HG03045 (cell line): ENCODE measurements around the gene CSHL1.

ENCODE experiments used
- ATAC-seq: cut with Tn5 transposase; IDR thresholded peaks from one replicate; pipeline ENCODE4 v1.9.1; 2021; ENCODE audit warnings: mild to moderate bottlenecking, moderate library complexity; ENCODE audit not compliant: unreplicated experiment

Gene CSHL1

DNA sequence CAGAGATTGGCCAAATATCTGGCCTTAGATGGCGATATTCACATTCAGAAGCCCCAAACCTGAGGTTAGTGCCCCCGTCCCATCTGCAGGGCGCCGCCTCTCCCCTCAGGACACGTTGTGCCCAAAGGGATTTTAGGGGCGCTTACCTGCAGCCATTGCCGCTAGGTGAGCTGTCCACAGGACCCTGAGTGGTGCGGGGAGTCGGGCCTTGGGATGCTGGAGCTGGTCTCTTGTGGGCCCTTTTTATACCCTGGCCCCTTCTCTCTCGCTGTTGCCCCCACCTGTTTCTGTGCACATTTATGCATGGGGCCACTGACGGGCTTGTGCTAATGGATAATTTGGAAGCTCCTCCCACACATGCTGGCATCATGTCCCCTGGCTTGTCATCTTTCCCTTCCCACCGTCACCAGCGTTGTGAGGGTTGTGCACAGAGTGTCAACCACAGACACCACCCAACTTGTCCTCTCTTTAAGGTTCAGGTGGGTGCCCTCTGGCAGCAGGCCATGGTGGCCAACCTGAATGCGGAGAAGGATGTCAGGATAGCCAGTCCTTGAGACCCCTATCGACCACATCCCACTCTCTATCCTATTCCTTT lies at the start of gene CSHL1:
CSHL1 (minus strand) TSS at position 218 of the 595 bp plus-strand sequence; CDS start at position 156, 62 bp downstream.
- no peak for ATAC-seq

DNA sequence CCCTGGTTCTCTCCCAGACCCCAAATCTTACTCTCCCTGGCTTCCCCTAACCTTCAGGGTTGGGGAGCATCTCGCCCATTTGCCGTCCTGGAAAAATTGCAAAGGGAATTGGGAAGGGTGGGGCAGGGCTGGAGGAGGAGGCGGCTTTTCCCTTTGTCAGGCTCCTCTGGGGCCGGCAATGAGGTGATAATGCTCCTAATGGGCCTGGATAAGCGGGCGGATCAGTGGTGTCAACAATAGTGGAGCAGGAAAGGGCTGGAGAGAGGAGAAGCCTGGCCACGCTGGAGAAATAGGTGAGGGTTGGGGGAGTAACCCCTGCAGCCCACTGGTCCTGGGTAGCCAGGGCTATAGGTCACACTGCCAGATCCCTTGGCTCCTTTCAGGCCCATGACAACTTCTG lies 49.4 kb upstream of the CSHL1 start:
- no peak for ATAC-seq

DNA sequence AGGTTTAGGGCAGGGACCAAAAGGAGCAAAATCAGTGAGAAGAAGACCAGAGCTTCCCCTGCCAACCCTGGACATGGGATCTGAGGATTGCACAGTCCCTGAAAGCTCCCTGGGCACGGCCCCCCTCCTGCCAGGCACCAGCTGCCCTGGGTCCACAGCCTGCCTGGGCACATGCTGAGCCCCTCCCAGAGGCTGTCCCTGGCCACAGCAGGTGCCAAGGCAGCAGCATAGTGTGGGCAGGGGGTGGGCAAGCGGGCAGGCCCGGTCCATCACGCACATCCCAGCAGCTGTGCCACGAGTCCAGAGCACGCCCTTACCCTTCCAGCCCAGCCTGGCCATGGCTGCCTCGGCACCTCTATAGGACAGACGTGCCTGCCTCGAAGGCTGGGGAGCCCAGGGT lies 48.9 kb upstream of the CSHL1 start:
- no peak for ATAC-seq

DNA sequence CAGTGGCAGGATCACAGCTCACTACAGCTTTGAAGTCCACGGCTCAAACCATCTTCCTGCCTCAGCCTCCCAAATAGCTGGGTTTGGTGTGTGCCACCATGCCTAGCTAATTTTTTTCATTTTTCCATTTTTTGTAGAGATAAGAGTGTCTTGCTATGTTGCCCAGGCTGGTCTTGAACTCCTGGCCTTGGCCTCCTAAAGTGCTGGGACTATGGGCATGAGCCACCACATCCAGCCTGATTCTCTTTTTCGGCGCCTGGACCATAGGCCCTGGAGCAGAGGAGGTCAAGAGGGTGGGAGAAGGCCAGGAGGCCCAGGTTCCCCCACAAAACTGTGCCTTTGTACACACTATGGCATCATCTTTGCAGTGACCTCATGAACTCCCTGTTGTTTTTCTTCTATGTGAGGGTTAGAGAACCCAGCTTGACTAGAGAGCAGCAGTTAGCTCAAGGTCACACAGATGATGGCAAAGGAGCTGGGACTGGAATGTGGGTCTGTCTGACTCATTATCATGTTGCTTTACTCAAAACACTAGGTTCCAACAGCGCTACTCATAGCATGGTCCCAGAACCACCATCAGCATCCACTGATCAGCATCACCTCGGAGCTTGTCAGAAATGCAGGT lies 45.4 kb upstream of the CSHL1 start:
- ATAC-seq: no peak

DNA sequence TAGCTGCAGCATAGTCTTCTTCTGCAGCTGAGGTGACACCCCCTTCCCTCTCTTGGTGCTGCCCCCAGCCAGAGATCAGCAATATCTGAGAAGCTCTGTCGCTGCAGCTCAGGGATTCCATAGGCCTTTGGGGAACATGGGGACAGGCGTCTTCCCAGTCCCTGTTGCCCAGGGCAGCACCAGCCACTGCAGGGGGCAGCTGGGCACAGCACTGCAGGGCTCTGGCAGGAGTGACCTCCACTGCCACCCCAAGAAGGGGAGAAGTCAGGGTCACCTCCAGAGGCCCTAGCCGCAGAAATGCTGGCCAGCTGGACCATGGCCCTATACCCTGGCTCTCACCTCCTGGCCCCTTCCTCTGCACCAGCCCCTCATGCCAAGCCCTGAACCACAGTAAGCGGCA lies 44.7 kb upstream of the CSHL1 start:
- no peak for ATAC-seq

DNA sequence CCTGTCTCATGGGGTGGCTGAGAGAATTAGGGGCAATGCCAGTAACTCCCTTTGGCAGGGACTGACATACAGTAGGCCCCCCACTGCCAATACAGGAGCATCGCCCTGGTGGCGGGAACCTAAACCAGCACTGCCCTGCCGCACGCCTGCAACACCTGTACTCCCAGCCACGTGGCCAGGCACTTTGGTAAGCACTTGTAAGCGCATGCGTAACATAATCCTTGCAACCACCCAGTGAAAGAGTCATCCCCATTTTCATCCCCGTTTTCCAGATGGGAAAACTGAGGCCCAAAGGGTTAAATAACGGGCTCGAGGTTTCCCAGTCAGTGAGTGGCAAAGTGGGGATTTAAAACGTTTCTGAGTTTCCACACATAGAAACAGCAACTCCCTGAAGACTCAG lies 44.2 kb upstream of the CSHL1 start:
- no peak for ATAC-seq

DNA sequence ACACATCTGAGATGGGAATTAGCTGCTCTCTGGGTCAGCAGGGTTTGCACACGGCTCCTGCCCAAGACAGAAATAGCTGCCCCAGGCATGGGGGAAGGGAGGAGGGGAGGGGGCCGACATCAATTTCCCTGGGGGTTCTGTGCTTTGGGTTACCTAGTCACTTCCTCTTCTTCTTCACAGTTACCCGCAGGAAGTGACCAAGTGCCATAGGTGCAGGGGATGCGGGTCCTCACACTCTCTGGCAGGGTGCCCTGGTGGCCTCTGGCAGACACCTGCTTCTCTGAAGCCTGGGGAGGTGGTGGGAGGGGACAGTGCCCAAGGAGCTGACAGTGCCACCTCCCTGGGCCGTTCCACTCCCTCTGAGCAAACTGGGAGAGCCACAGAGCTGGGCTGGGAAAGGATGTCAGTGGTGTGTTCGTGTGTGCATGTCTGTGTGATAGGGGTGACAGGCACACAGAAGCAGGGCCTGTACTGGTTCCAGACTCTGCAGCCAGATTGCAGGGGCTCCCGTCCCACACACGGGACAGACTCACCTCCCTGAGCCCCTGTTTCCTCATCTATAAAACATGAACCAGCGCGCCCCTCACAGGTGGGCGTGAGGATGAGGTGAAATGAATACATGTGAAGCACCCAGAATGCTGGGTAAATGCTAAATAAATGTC lies 43.5 kb upstream of the CSHL1 start:
- no peak for ATAC-seq

DNA sequence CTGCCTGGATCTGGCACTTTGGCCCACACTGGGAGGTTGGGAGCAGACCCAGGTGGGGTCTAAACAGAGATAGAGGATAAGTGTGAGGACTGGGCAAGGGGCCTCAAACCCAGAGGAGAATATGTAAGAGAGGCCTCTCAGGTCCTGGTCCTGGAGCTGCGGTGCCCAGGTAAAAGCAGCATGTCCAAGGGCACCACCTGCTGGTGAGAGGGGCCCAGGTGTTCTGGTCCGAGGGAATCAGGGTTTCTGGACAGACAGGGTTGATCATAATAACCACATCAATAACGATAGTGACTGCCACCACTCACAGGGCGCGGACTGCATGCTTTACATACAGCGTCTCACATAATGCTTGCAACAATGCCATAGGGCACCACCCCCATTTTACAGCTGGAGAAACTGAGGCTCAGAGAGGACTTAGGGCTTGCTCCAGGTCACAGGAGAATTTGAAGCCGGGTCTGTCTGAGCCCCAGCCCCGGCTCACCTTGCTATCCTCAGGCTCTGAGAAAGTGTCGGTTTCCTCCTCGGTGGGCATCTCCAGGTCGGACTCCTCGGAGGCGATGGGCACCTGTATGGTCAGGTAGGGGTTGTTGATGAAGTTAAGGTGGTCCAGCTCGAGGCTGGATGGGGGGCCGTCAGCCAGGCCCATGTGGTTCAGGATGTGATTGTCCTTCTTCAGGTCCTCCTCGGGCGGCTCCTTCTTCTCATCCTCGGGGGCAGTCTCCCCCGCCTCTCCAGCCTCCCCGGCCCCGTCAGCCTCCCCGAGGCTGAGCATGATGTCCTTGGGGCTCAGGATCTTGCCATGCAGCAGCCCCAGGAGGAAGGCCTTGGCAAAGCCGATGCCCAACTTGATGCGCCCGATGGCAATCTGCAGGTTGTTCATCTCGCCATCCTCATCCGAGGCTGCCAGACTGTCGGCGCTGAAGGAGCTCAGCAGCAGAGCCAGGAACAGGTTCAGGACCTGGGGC lies 40.2 kb upstream of the CSHL1 start:
- ATAC-seq: no peak

DNA sequence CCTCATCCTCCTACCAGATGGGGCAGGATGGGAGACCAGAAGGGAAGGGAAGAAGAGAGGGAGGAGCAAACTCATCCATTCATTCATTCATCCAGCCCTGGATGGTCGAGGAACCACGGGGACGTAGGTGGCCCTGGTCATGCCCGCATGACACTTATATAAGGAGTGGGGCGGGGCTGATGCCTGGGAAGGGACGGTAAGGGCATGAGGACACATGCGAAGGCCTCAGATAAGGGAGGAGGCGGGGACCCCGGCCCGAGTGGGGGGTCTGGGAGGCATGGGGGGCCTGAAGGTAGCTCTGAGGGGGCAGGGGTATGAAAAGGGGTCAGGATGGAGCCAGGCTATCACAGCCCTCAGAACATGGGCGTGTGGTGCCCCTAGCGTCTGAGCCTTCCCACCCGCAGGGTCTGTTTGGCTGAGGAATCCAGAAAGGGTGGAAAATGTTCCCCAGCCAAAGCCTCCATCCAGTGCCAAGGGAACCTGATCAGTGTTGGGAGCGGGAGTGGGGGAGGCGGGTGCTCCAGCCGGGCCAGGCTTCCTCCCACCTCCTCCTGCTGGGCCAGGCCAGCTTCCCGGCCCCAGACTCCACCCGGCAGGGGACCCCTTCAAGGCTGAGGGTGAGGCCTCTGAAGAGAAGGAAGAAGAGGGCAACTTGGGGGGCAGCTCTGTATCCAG lies 38.7 kb upstream of the CSHL1 start:
- no peak for ATAC-seq

DNA sequence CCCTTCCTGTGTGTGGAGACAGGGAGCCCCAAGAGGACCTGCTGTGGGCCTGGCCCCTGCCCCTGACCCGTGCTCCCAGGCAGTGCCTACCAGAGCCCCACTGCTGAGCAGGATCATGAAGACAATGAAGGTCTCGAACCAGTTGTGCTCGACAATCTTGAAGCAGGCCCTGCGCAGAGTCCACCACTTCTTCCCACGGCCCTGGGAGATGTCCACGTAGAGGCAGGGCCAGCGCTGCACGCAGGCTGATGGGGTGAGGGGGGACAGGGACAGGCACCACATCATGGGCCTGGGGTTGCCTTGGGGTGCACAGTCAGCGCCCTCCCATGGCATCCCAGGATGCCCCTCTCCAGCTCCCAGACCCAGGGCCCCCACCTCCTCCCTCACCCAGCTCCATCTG lies 37.5 kb upstream of the CSHL1 start:
- ATAC-seq: no peak

DNA sequence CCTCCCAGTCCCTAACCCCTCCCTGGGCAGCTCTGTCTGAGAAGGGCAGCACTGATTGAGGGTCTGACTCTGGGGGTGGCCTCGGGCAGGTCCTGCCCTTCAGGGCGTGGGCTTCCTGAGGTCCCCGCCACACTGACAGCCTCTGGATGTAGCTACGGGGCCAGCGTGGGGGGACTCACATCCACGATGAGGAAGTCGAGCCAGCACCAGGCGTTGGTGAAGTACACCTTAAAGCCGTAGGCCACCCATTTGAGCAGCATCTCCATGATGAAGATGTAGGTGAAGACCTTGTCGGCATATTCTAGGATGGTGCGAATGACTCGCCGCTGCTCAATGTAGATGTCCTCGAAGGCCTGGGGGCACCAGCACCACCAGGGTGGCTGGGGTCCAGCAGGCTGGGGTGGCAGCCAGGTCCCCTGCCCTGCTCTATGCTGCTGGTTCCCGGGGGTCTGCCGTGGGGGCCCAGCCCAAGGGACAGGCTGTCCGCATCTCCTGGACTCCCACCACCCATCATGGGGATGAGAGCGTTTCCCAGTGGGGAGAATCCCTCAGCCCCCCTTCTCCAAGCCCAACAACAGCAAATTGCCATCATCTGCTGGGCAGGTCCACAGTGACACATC lies 36.8 kb upstream of the CSHL1 start:
- no peak for ATAC-seq

DNA sequence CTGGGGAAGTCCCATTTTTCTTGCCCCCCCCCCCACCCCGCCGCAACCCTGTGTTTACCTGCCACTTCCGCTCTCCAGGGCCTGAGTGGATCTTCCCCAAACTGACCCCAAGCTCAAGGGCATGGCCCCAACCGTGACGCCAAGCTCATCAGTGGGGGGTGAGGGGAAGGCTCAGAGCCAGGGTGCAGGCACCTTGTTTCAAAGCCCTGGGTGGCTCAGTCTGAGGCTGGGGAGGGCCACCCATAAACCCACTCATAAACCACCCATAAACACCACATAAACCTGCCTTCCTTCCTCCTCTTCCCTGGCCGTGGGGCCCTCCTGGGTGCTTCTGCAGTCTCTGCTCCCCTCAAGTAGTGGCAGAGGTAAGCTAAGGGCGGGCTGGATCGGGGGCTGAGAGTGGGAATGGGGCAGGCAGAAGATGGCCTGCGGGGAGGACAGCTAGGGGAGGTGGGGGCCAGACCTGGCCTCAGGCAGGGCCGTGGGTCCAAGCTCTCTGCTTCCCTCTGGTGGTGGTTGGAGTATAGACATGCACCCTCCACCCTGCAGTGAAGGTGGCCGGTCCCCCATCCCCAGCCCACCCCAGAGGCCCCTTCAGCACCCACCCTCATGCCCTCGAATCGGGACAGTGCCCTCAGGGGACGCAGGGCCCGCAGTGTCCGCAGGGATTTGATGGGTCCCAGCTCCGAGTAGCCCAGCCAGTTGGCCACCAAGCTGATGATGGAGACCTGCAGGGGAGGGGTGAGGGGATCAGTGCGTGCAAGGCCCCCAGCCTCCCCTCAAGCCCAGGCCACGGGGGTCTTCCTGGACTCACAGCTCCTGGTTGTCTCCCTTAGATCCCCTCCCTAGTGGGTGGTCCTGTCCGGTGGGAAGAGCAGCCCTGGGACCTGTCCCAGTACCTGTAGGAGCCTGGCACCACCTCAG lies 35.6 kb upstream of the CSHL1 start:
- ATAC-seq: peak; percentile 60

DNA sequence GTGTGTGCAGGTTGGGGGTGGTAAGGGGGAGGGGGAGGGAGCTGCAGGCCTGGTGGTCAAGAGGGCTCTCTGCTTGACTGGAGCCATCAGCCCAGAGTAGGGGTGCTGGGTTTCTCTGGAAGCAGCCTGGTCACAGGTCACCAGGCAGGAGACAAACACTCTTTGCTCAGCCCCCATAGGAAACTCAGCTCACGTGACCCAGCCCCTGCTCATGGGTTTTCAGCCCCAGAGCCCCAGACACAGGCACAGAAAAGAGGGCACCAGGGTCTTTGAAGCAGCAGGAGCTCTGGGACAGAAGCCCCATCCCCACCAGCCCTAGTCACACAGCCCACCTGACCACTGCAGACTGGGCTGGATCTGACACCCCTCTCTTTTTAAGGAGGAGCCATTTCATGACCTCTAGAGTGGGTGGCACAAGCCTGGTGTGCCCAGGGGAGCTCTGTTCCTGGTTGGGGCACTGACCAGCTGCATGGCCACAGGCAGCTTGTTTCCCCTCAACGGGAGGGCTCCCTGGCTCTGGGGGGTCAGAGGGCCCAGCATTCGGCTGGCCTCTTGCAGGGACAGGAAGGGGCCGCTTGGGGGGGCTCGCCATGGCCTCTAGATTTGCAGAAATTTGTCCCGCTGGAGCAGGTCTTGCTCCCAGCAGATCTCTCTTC lies 34.9 kb upstream of the CSHL1 start:
- ATAC-seq: no peak

DNA sequence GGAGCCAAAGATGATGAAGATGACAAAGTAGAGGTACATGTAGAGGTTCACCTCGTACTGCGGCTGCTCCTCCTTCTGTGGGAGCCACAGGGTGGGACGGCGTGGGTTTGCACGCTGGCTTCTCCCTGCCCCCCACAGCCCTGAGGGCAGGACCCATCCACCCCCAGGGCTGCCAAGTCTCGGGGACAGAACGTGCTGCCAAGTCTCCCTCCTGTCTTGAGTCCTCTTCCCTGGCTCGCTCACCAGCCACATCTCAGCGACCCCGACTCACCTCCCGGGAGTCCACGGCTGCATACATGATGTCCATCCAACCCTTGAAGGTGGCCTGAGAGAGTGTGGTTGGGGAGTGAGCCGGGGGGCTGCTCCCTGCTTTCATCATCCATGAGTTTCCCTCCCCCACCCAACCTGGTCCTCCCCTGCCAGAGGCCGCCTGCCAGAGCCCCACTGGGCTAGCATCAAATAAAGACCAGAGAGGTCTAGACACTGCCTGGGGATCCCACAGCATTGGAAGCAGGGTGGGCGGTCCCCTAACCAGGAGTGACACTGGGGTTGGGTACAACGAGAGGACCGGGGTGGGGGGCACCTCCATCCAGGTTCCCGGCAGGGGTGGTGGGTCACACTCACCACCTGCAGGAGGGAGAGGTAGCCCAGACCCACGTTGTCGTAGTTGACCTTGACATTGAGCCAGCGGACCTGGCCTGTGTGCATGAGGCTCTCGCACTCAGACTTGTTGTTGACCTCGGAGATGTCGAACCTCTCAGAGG lies 33.9 kb upstream of the CSHL1 start:
- ATAC-seq: no peak

DNA sequence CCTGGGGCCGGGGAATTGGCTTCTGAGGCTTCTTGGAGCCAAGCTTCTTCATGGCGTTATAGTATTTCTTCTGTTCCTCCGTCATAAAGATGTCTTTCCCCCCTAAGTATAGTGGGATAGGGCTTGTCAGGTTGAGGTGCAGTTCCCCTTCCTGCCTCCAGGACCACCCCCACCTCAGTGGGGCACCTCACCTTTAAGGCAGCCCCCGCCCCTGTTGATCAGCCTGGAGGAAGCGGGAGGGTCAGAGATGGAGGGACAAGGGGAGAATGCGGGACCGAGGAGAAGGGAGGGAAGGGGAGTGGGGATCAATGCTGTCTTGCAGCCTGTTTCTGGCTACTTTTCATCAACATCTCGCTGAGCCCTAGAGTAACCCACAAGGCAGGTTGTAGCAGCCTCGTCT lies 32.7 kb upstream of the CSHL1 start:
- no peak for ATAC-seq

DNA sequence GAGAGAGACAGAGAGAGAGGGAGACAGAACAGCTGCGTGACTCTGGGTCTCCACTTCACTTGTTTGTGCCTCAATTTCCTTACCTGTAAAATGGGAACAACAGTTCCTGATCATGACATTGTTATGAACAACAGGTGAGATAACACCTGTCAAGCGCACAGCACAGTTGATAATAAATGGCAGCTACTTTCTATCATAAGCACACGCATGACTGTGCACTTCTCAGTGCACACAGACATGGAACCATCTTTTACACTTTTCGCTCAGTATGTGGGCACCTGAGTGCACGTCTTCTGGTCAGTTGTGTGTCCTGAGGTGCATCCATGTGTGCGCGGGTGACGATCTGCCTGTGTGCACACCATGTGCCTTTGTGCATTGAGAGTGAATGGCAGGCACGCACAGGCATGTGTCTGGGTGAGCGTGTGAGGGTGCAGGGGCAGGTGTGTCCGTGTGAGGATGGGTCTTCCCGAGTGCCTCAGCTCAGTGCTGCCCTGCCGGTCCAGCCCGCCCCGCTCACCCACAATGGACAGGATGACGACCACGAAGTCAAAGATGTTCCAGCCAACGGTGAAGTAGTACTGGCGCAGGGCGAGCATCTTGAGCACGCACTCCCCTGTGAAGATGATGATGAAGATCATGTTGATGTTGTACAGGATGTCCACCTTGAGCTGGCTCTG lies 31.4 kb upstream of the CSHL1 start:
- ATAC-seq: no peak

DNA sequence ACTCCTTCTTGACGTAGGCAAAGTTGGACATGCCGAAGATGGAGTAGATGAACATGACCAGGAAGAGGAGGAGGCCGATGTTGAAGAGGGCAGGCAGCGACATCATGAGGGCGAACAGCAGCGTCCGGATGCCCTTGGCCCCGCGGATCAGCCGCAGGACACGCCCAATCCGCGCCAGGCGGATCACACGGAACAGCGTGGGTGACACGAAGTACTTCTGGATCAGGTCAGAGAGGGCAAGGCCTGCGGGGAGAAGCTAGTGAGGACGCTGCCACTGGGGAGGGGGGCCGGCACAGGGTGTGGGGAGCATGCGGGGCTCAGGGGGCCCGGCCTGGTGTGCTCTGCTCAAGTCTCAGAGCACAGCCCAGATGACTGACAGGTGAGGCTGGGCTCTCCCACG lies 30.7 kb upstream of the CSHL1 start:
- ATAC-seq: no peak

DNA sequence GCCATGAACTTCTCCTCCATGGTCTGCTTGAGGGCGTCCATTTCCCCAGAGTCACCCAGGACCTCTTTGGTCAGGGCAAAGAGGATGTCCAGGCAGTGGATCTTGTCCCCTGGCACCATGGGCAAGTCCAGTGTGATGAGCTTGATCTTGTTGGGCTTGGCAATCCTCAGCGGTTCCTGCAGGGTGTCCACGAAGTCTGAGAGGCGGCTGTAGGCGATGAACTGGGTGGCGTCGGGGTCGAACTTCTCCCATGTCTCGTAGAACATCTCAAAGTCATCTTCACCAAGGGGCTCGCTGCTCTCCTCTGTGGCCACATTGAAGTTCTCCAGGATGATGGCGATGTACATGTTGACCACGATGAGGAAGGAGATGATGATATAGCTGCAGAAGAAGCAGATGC lies 30.1 kb upstream of the CSHL1 start:
- no peak for ATAC-seq
